ENCODE measurements around the gene WNT10A. TPM values are rescaled to one million over a fixed set of nuclear protein-coding genes. Genes with fewer than 3 reads are reported as not detected.

Gene WNT10A
- polyA plus RNA-seq, 1 experiment = not detected

DNA sequence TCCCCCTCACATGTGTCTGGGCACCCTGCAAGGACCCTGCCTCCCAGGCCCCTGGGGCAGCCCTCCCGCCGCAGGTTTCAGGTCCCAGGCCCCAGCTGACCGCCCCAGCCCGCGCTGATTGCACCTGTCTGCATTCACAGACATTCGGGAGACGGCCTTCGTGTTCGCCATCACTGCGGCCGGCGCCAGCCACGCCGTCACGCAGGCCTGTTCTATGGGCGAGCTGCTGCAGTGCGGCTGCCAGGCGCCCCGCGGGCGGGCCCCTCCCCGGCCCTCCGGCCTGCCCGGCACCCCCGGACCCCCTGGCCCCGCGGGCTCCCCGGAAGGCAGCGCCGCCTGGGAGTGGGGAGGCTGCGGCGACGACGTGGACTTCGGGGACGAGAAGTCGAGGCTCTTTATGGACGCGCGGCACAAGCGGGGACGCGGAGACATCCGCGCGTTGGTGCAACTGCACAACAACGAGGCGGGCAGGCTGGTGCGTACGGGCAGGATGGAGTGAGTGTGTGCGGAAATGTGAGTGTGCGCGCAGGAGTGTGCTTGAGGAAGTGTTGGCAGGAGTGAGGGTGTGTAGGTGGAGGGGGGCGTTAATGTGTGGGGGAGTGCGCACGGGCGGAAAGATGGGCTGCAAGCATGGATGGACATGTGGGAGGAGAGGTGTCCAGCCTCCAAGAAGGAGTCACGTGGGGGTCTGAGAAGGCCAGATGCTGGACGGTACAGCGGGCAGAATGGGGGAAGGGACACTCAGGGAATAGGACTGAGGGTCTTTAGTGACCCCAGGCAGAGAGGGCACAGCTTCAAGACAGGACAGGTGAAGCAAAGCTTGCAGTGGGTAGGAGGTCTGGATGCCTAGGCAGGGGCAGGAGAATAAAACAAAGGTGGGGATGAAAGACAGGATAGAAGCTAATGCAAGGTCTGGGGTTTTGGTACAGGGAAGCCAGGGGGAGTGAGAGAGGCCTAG is 9.0 kb upstream of the WNT10A start:
- Histone ChIP-seq H3K27me3 (ENCODE audit: control insufficient read depth, insufficient read depth, low read length) (peaks cover 51% of the 10 kb centered on the region), H3K4me3 (ENCODE audit: low read depth, low read length) (no peak overlapping the region), H3K36me3 (ENCODE audit: control insufficient read depth, insufficient read depth, low read length) (no peaks in the 10 kb centered on the region)
- ChIA-PET CTCF (interaction anchor here (1.0 to 22.2 kb wide), 3 partner anchors 12 to 108 kb away, joined by 4 to 726 read pairs (median 4); partner anchors contain the start of gene WNT6), POLR2A (no interaction called here)
- no peak for DNase-seq (ENCODE audit: low read depth)
- no peak for TF ChIP-seq CTCF (IDR thresholded peaks at IDR 0.05; ENCODE audit: insufficient read depth, low read depth, low read length)

GRCh38 chr2:218872645-218873358 is 7.8 kb upstream of the WNT10A start:
- TF ChIP-seq CTCF (IDR thresholded peaks at IDR 0.05; ENCODE audit: insufficient read depth, low read depth, low read length) = no peak
- ChIA-PET POLR2A (no interaction called here), CTCF (interaction anchor here (1.4 to 22.2 kb wide), 2 partner anchors 13 to 23 kb away, joined by 4 to 726 read pairs; partner anchors contain the start of gene WNT6)
- H3K27me3 ChIP-seq (ENCODE audit: control insufficient read depth, insufficient read depth, low read length) = peaks cover 59% of the 10 kb centered on the region
- no peak overlapping the region for H3K4me3 ChIP-seq (ENCODE audit: low read depth, low read length)
- no peaks in the 10 kb centered on the region for H3K36me3 ChIP-seq (ENCODE audit: control insufficient read depth, insufficient read depth, low read length)
- no peak for DNase-seq (ENCODE audit: low read depth)

DNA sequence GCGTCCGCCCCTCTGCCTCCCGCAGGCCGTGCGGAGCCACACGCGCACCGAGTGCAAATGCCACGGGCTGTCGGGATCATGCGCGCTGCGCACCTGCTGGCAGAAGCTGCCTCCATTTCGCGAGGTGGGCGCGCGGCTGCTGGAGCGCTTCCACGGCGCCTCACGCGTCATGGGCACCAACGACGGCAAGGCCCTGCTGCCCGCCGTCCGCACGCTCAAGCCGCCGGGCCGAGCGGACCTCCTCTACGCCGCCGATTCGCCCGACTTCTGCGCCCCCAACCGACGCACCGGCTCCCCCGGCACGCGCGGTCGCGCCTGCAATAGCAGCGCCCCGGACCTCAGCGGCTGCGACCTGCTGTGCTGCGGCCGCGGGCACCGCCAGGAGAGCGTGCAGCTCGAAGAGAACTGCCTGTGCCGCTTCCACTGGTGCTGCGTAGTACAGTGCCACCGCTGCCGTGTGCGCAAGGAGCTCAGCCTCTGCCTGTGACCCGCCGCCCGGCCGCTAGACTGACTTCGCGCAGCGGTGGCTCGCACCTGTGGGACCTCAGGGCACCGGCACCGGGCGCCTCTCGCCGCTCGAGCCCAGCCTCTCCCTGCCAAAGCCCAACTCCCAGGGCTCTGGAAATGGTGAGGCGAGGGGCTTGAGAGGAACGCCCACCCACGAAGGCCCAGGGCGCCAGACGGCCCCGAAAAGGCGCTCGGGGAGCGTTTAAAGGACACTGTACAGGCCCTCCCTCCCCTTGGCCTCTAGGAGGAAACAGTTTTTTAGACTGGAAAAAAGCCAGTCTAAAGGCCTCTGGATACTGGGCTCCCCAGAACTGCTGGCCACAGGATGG is 7.1 kb upstream of the WNT10A start:
- CTCF ChIA-PET = interaction anchor here (5.4 to 22.2 kb wide), 2 partner anchors 11 to 22 kb away, joined by 83 to 726 read pairs; partner anchors contain the start of gene WNT6
- H3K27me3 ChIP-seq (ENCODE audit: control insufficient read depth, insufficient read depth, low read length) = peaks cover 59% of the 10 kb centered on the region
- DNase-seq (ENCODE audit: low read depth) = no peak
- POLR2A ChIA-PET = no interaction called here
- H3K4me3 ChIP-seq (ENCODE audit: low read depth, low read length) = no peak overlapping the region
- no peaks in the 10 kb centered on the region for H3K36me3 ChIP-seq (ENCODE audit: control insufficient read depth, insufficient read depth, low read length)
- no peak for TF ChIP-seq CTCF (IDR thresholded peaks at IDR 0.05; ENCODE audit: insufficient read depth, low read depth, low read length)

GRCh38 chr2:218875692-218876246 is 4.9 kb upstream of the WNT10A start:
- ChIA-PET POLR2A (no interaction called here), CTCF (interaction anchor here (0.6 to 22.2 kb wide), 25 partner anchors 8 to 584 kb away, joined by 3 to 726 read pairs (median 4); partner anchors contain the start of genes TMBIM1, TTLL4 and WNT6)
- peaks cover 60% of the 10 kb centered on the region for H3K27me3 ChIP-seq (ENCODE audit: control insufficient read depth, insufficient read depth, low read length)
- TF ChIP-seq CTCF (IDR thresholded peaks at IDR 0.05; ENCODE audit: insufficient read depth, low read depth, low read length) = no peak
- H3K4me3 ChIP-seq (ENCODE audit: low read depth, low read length) = no peak overlapping the region
- DNase-seq (ENCODE audit: low read depth) = no peak
- H3K36me3 ChIP-seq (ENCODE audit: control insufficient read depth, insufficient read depth, low read length) = no peaks in the 10 kb centered on the region
